Transverse colon (tissue), 4 donors: ENCODE results near the gene UQCC3. TPM values are rescaled to one million over a fixed set of nuclear protein-coding genes. Genes with fewer than 3 reads are reported as not detected.

Source experiments
- DNase-seq: peaks from one replicate; pipeline ENCODE4 v3.0.0-alpha.2; 2019
- H3K27ac ChIP-seq, 4 donors: fragments of 200-600 bp; sonication (generic); 2 replicates each; pipeline ENCODE4 v1.5.1; 2016 to 2018; ENCODE audit warnings: inconsistent platforms in 4 of 4
- H3K27me3 ChIP-seq: fragments of 200-600 bp; sonication (generic); 2 replicates; pipeline ENCODE4 v1.5.1; 2017; ENCODE audit warnings: inconsistent platforms
- H3K36me3 ChIP-seq, 4 donors: fragments of 200-600 bp; sonication (generic); 2 replicates each; pipeline ENCODE4 v1.5.1; 2017 to 2019; ENCODE audit warnings: inconsistent platforms in 4 of 4
- H3K4me1 ChIP-seq, 4 donors: fragments of 200-600 bp; sonication (generic); 2 replicates each; pipeline ENCODE4 v1.5.1; 2017 to 2020; ENCODE audit warnings: inconsistent platforms in 4 of 4
- H3K4me3 ChIP-seq, 4 donors: fragments of 200-600 bp; sonication (generic); 1 replicate in 1 of 4; 2 replicates in 3 of 4; pipeline versions ENCODE4 v1.5.1 to v1.6.1; 2017 to 2019; ENCODE audit warnings: inconsistent platforms in 4 of 4
- H3K9me3 ChIP-seq, 2 donors: fragments of 200-600 bp; sonication (generic); 2 replicates each; pipeline ENCODE4 v1.5.1; 2017 to 2019; ENCODE audit warnings: inconsistent platforms in 2 of 2
- EP300 ChIP-seq: sonication (generic); formaldehyde crosslinking; IDR thresholded peaks from one replicate; pipeline ENCODE4 v1.6.1; 2017; ENCODE audit warnings: antibody characterized with exemption, low read depth
- POLR2A ChIP-seq: fragments of 450-650 bp; IDR thresholded peaks from one replicate; pipeline ENCODE4 v1.6.1; 2016; ENCODE audit warnings: antibody characterized with exemption, mild to moderate bottlenecking, moderate library complexity
- POLR2AphosphoS5 ChIP-seq, 3 donors: sonication (generic); formaldehyde crosslinking; IDR thresholded peaks; one replicate each; pipeline ENCODE4 v1.6.1; 2016; ENCODE audit warnings: antibody characterized with exemption in 3 of 3
- WGBS, 2 donors: methylation state at CpG; one replicate each; pipeline ENCODE4 v1.1.5; 2018; ENCODE audit warnings: low coverage in 1 of 2; 5-methylcytosine and 5-hydroxymethylcytosine counted together
- in situ Hi-C, 4 donors: fragments of 200-750 bp; cut with MboI; loops; one replicate each; pipeline versions ENCODE4 v1.15.0 to v1.15.1; 2017; ENCODE audit warnings: low sequenced_read_pairs in 3 of 4, low pct_ligation_motif_present in 1 of 4, low pct_unique_long_range_greater_than_20kb in 1 of 4
- intact Hi-C: fragments of 100-400 bp; cut with DNase I; formaldehyde crosslinking; loops from one replicate; pipeline ENCODE4 v1.15.1; 2023; ENCODE audit warnings: low total_unique reads
- total RNA-seq, 4 donors: library from RNA; depleted of rRNA; stranded (reverse); fragments of >200 nt; gene quantifications; one replicate each; pipeline ENCODE4 v1.1.0, GENCODE V29; 2016
- TF ChIP-seq, protein P1 (sequence below), 5 experiments: fragments of 200-600 bp in 3 of 5; fragments of 450-650 bp in 2 of 5; sonication (generic) in 3 of 5; IDR thresholded peaks; 1 replicate in 2 of 5; 2 replicates in 3 of 5; pipeline ENCODE4 v1.5.1; 2016 to 2017; ENCODE audit warnings: antibody characterized with exemption in 5 of 5, inconsistent platforms in 3 of 5, mild to moderate bottlenecking in 2 of 5, moderate library complexity in 1 of 5

Gene UQCC3
- total RNA-seq, 4 donors from 2014 or later, result 6.4 to 26.2 (median 15.3) TPM

DNA sequence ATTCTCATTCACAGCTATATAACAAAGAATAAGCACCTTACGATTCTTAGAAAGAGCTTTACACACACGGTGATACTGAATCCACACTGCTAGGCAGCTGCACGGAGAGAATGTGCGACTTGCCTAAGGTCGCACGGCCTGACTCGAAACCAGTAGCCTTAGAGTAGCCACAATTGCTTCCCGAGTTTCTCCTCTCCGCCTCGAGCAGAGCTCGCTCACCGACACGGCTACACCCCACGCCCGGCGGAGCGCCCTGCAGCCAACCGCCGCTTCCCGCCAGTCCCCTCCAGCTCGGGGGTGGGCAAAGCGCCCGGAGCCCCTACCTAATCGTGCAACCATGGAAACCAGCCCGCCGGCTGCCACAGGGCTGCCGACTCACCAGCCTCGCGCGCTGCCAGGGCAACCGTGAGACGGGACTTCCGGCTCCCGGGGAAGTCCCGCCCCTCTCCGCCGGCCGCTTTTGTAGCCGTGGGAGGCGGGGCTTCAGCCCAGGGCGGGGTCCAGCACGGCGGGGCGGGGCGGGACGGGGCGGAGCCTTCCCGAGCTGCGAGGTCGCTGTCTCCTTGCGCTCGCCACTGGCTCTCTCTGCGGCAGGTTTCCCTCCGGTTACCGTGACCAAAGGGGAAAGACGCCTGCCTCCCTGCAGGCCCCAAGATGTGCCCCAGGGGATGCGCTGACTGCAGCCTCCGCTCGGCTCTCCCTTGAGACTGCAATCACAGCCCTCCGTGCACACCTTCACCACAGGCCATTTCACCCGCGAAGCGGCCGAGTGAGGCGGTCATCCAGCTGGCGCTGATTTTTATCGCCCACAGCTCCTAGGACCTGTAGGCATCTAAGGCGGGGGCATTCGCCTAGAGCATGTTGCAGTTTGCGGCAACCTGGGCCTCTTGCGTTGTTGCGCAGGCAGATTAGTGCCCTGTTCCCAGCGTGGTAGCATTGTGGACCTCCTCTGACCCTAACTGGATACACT lies 34.7 kb downstream of the UQCC3 start:
- H3K27ac ChIP-seq, result peak overlapping the region; percentile 85 to 92 (median 90)
- peaks cover 31 to 44% (median 36%) of the 10 kb centered on the region in 4 donors for H3K4me1 ChIP-seq
- peak; percentile 96 for DNase-seq
- TF ChIP-seq EP300 (no peak), POLR2A (peak; percentile 65), POLR2AphosphoS5 (IDR thresholded peaks at IDR 0.05) (peak; percentile 65 to 82 (median 75))
- TF ChIP-seq, protein P1, sequence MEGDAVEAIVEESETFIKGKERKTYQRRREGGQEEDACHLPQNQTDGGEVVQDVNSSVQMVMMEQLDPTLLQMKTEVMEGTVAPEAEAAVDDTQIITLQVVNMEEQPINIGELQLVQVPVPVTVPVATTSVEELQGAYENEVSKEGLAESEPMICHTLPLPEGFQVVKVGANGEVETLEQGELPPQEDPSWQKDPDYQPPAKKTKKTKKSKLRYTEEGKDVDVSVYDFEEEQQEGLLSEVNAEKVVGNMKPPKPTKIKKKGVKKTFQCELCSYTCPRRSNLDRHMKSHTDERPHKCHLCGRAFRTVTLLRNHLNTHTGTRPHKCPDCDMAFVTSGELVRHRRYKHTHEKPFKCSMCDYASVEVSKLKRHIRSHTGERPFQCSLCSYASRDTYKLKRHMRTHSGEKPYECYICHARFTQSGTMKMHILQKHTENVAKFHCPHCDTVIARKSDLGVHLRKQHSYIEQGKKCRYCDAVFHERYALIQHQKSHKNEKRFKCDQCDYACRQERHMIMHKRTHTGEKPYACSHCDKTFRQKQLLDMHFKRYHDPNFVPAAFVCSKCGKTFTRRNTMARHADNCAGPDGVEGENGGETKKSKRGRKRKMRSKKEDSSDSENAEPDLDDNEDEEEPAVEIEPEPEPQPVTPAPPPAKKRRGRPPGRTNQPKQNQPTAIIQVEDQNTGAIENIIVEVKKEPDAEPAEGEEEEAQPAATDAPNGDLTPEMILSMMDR (IDR thresholded peaks at IDR 0.05), result no peak
- H3K36me3 ChIP-seq, result peaks cover 0 to 3% (median 0%) of the 10 kb centered on the region in 4 donors
- no peaks in the 10 kb centered on the region for H3K27me3 ChIP-seq
- intact Hi-C loops, result no loop called here
- peak overlapping the region; percentile 57 to 70 (median 64) for H3K4me3 ChIP-seq
- in situ Hi-C loops, result no loop called here
- WGBS, 2 donors, result 0 to 5% methylated on average over 3 to 45 of the region's 73 CpGs
- H3K9me3 ChIP-seq, result no peaks in the 10 kb centered on the region

DNA sequence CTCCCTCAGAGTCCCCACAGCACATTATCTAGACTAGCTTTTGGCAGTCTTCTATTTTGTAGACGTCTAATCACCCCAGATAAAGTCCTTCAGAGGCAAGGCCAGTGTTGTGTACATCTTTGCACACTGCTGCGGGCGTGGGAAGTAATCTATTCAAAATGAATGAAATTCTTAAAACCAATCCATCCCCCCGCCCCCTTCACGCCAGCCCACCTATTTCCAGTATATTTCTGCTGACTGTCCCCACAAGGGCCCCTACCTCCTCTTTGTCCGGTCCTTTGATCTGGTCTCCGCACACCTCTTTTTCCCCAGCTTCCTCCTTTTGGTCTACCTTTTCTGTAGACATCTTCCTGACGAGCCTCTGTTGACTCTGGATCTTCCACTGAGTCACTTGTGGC lies 35.4 kb downstream of the UQCC3 start:
- 72 to 83% methylated on average over 7 to 8 of the region's 8 CpGs for WGBS, 2 donors
- no peaks in the 10 kb centered on the region for H3K9me3 ChIP-seq
- DNase-seq, result no peak
- peaks cover 0 to 7% (median 0%) of the 10 kb centered on the region in 4 donors for H3K36me3 ChIP-seq
- no peaks in the 10 kb centered on the region for H3K27me3 ChIP-seq
- intact Hi-C loops, result no loop called here
- in situ Hi-C loops, result no loop called here
- peaks cover 31 to 44% (median 36%) of the 10 kb centered on the region in 4 donors for H3K4me1 ChIP-seq
- peak overlapping the region; percentile 57 to 70 (median 64) for H3K4me3 ChIP-seq
- H3K27ac ChIP-seq, result peak overlapping the region; percentile 85 to 92 (median 90)
- TF ChIP-seq EP300 (no peak), POLR2AphosphoS5 (IDR thresholded peaks at IDR 0.05) (no peak), POLR2A (no peak)
- TF ChIP-seq, protein P1 (IDR thresholded peaks at IDR 0.05), result no peak

DNA sequence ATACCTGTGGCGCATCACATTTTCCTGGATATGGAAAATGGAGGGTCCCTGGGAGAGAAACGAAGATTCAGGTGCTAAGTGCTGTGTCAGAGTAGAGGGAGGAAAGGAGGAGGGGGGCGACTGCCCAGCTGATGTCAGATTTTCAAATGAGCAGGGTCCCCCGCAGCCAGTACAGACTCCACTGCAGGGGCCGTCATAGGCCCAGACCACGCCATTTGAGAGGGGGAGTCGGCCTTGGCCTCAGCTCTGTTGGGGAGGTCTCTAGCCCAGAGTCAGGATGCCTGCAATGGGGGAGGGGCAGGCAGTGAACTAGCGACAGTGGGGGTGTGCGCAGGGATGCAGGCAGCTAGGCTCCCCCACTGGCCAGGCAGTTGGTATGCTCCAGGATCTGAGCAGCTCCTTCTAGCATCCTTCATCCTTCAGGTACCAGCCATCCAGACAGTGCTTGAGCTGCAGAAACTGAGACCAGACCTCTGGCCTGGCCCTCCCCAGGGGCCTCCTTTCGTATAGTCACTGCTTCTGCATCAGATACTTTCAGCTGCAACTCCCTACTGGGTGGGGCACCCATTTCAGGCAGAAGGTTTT lies 35.9 kb downstream of the UQCC3 start, which contains the start of the genes BSCL2 and GNG3:
TSS of gene BSCL2 (minus strand) at position 148 of the 585 bp plus-strand sequence. CDS start 229 bp downstream, outside the sequence.
TSS of gene GNG3 (plus strand) at position 400 of the 585 bp plus-strand sequence. CDS start 620 bp downstream, outside the sequence.
- TF ChIP-seq POLR2AphosphoS5 (IDR thresholded peaks at IDR 0.05), result no peak
- WGBS, 2 donors, result 93% methylated on average over 9 of the region's 10 CpGs; no CpG with 5 or more reads in 1 of the 2 donors

DNA sequence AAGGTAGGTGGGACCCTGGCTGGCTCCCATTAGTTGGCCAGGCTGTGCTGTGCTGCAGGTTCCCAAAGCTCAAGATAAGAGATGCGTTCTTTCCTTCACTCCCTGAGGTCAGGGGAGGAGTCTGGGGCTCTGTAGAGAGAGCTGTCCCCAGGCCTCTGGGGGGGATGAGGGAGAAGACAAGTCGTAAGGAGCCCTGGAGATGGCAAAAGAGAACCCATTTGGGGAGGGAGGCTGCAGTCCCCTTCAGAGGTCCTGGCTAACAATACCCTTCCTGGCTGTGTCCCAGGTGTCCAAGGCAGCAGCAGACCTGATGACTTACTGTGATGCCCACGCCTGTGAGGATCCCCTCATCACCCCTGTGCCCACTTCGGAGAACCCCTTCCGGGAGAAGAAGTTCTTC lies 36.9 kb downstream of the UQCC3 start:
- TF ChIP-seq EP300 (no peak), POLR2A (no peak), POLR2AphosphoS5 (IDR thresholded peaks at IDR 0.05) (no peak)
- TF ChIP-seq, protein P1 (IDR thresholded peaks at IDR 0.05), result no peak

More for the DNA sequence above, 35.9 kb downstream of the UQCC3 start, which contains the start of the genes BSCL2 and GNG3:
- in situ Hi-C loops (no loop called here), intact Hi-C loops (no loop called here)
- Histone ChIP-seq H3K36me3 (peaks cover 0 to 7% (median 0%) of the 10 kb centered on the region in 4 donors), H3K27ac (peak within 1 kb of the TSS; percentile 93 to 98 (median 96)), H3K4me3 (peak within 1 kb of the TSS; percentile 57 to 71 (median 64)), H3K4me1 (peaks cover 31 to 44% (median 36%) of the 10 kb centered on the region in 4 donors), H3K9me3 (no peaks in the 10 kb centered on the region), H3K27me3 (no peaks in the 10 kb centered on the region)
- no peak for DNase-seq

More for the DNA sequence above, 36.9 kb downstream of the UQCC3 start:
- 60 to 86% methylated on average over 1 to 5 of the region's 5 CpGs for WGBS, 2 donors
- H3K36me3 ChIP-seq, result peaks cover 0 to 10% (median 0%) of the 10 kb centered on the region in 4 donors
- H3K27me3 ChIP-seq, result no peaks in the 10 kb centered on the region
- no peaks in the 10 kb centered on the region for H3K9me3 ChIP-seq
- intact Hi-C loops, result no loop called here
- no peak for DNase-seq
- H3K4me1 ChIP-seq, result peaks cover 33 to 53% (median 40%) of the 10 kb centered on the region in 4 donors
- H3K27ac ChIP-seq, result peak overlapping the region; percentile 93 to 98 (median 96)
- in situ Hi-C loops, result no loop called here
- peak overlapping the region in 2 of 4 donors; percentile 50 to 71 for H3K4me3 ChIP-seq
